ENCODE data around the gene MAMLD1. TPM values are rescaled to one million over a fixed set of nuclear protein-coding genes. Genes with fewer than 3 reads are reported as not detected.

MAMLD1 gene
- polyA plus RNA-seq, 1 donor (not counting 4 experiments of a cell fraction or from before 2014, with no cell fraction given), result 0.98 TPM

GRCh38 chrX:150352581-150352980 is 10.5 kb upstream of the MAMLD1 start:
- Histone ChIP-seq H3K4me1 (ENCODE audit: control insufficient read depth, extremely low read depth, insufficient read depth, low read length) (peaks cover 2% of the 10 kb centered on the region), H3K4me3 (ENCODE audit: control insufficient read depth in 2 of 3, extremely low read depth in 1 of 3, insufficient read depth in 2 of 3, low read depth in 1 of 3, low read length in 3 of 3) (no peak overlapping the region), H3K27ac (ENCODE audit: control insufficient read depth, insufficient read depth, low read length) (no peak overlapping the region), H3K9me3 (ENCODE audit: control insufficient read depth, low read depth, low read length) (no peaks in the 10 kb centered on the region), H3K9ac (ENCODE audit: control insufficient read depth, extremely low read depth, insufficient read depth, low read length) (no peak overlapping the region), H3K4me2 (ENCODE audit: control insufficient read depth, extremely low read depth, insufficient read depth, low read depth, low read length) (no peak overlapping the region), H4K20me1 (ENCODE audit: control insufficient read depth, extremely low read depth, insufficient read depth, low read length) (no peaks in the 10 kb centered on the region), H3K27me3 (ENCODE audit: control insufficient read depth, extremely low read depth, insufficient read depth, low read length) (no peaks in the 10 kb centered on the region), H3K79me2 (ENCODE audit: control insufficient read depth, insufficient read depth, low read length) (no peaks in the 10 kb centered on the region), H2AFZ (ENCODE audit: control insufficient read depth, low read length) (no peak overlapping the region), H3K9me1 (ENCODE audit: control insufficient read depth, extremely low read depth, insufficient read depth, low read length) (no peaks in the 10 kb centered on the region), H3K36me3 (ENCODE audit: control insufficient read depth in 2 of 2, extremely low read depth in 1 of 2, insufficient read depth in 2 of 2, low read length in 2 of 2) (no peaks in the 10 kb centered on the region)
- FAIRE-seq (no peak), DNase-seq (ENCODE audit: low read depth, low spot score) (no peak)
- TF ChIP-seq EZH2 (IDR thresholded peaks at IDR 0.05; ENCODE audit: low read length) (no peak), CTCF (optimal IDR thresholded peaks at IDR 0.05 in 1 of 3, IDR thresholded peaks at IDR 0.05 in 1 of 3, conservative IDR thresholded peaks at IDR 0.05 in 1 of 3; ENCODE audit: extremely low read depth in 1 of 3, insufficient read depth in 2 of 3, low read length in 3 of 3) (no peak)
- dilution Hi-C loops (cut with MboI; ENCODE audit: extremely low pct_ligation_motif_present, low sequenced_read_pairs), result no loop called here

GRCh38 chrX:150355913-150356312 is 7.2 kb upstream of the MAMLD1 start:
- no peak overlapping the region for H3K9ac ChIP-seq (ENCODE audit: control insufficient read depth, extremely low read depth, insufficient read depth, low read length)
- H3K4me1 ChIP-seq (ENCODE audit: control insufficient read depth, extremely low read depth, insufficient read depth, low read length), result no peaks in the 10 kb centered on the region
- H3K4me3 ChIP-seq (ENCODE audit: control insufficient read depth in 2 of 3, extremely low read depth in 1 of 3, insufficient read depth in 2 of 3, low read depth in 1 of 3, low read length in 3 of 3), result no peak overlapping the region
- TF ChIP-seq EZH2 (IDR thresholded peaks at IDR 0.05; ENCODE audit: low read length), result no peak
- TF ChIP-seq CTCF (optimal IDR thresholded peaks at IDR 0.05 in 1 of 3, IDR thresholded peaks at IDR 0.05 in 1 of 3, conservative IDR thresholded peaks at IDR 0.05 in 1 of 3; ENCODE audit: extremely low read depth in 1 of 3, insufficient read depth in 2 of 3, low read length in 3 of 3), result no peak
- no peak overlapping the region for H3K4me2 ChIP-seq (ENCODE audit: control insufficient read depth, extremely low read depth, insufficient read depth, low read depth, low read length)
- no peaks in the 10 kb centered on the region for H3K9me3 ChIP-seq (ENCODE audit: control insufficient read depth, low read depth, low read length)
- no peak for DNase-seq (ENCODE audit: low read depth, low spot score)
- dilution Hi-C loops (cut with MboI; ENCODE audit: extremely low pct_ligation_motif_present, low sequenced_read_pairs), result no loop called here
- no peaks in the 10 kb centered on the region for H4K20me1 ChIP-seq (ENCODE audit: control insufficient read depth, extremely low read depth, insufficient read depth, low read length)
- H3K36me3 ChIP-seq (ENCODE audit: control insufficient read depth in 2 of 2, extremely low read depth in 1 of 2, insufficient read depth in 2 of 2, low read length in 2 of 2), result no peaks in the 10 kb centered on the region
- no peaks in the 10 kb centered on the region for H3K27me3 ChIP-seq (ENCODE audit: control insufficient read depth, extremely low read depth, insufficient read depth, low read length)
- no peak overlapping the region for H2AFZ ChIP-seq (ENCODE audit: control insufficient read depth, low read length)
- FAIRE-seq, result no peak
- no peaks in the 10 kb centered on the region for H3K9me1 ChIP-seq (ENCODE audit: control insufficient read depth, extremely low read depth, insufficient read depth, low read length)
- H3K27ac ChIP-seq (ENCODE audit: control insufficient read depth, insufficient read depth, low read length), result no peak overlapping the region
- no peaks in the 10 kb centered on the region for H3K79me2 ChIP-seq (ENCODE audit: control insufficient read depth, insufficient read depth, low read length)

All from keratinocyte (primary cell).